ENCODE results near the gene RNF183.

RNF183 gene

DNA sequence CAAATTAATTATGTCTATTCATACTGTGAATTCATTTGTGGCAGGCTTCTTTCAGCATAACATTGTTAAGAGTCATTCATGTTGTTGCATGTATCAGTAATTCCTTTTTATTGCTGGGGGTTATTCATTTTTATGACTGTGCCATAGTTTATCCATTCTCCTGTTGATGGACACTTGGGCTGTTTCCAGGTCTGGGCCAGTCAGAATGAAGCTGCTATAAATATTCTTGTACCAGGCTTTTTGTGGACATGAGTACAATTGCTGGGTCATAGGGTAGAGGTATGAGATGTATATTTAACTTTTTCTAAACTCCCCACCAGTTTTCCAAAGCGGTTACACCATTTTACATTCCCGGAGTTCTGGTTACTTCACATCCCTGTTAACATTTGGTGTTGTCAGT, 14.1 kb downstream of the RNF183 start:
- H3K36me3 ChIP-seq (replicated peaks): peaks cover 84% of the 10 kb centered on the region
- no peak for DNase-seq
- in situ Hi-C loops (cut with HindIII; ENCODE audit: low pct_ligation_motif_present, low sequenced_read_pairs): no loop called here
- H3K4me3 ChIP-seq (ENCODE audit: low read depth, low read length): no peak overlapping the region
- no peaks in the 10 kb centered on the region for H3K27me3 ChIP-seq (replicated peaks)
- no peak overlapping the region for H3K27ac ChIP-seq
- TF ChIP-seq, protein P1, sequence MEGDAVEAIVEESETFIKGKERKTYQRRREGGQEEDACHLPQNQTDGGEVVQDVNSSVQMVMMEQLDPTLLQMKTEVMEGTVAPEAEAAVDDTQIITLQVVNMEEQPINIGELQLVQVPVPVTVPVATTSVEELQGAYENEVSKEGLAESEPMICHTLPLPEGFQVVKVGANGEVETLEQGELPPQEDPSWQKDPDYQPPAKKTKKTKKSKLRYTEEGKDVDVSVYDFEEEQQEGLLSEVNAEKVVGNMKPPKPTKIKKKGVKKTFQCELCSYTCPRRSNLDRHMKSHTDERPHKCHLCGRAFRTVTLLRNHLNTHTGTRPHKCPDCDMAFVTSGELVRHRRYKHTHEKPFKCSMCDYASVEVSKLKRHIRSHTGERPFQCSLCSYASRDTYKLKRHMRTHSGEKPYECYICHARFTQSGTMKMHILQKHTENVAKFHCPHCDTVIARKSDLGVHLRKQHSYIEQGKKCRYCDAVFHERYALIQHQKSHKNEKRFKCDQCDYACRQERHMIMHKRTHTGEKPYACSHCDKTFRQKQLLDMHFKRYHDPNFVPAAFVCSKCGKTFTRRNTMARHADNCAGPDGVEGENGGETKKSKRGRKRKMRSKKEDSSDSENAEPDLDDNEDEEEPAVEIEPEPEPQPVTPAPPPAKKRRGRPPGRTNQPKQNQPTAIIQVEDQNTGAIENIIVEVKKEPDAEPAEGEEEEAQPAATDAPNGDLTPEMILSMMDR (IDR thresholded peaks at IDR 0.05; ENCODE audit: low read depth, low read length, missing control alignments): no peak

DNA sequence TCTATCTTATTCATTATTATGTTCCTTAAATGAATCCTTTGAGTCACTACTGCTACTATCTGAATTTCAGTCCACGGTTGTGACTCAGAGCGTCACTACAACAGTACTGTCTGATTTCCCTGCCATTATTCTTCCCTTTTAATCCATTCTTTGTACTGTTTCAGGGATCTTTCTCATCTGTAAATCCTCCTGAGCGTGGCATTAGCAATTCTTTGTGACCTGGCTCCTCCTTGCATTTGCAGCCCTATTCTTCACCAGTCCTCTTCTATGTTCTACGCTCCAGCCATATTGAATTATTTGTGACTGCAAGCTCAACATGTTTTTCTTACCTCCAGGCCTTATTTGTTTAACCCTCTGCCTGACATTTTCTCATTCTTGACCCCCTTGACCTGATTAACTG, 21.8 kb downstream of the RNF183 start:
- DNase-seq: no peak
- Histone ChIP-seq H3K27me3 (replicated peaks) (no peaks in the 10 kb centered on the region), H3K27ac (no peak overlapping the region), H3K4me3 (ENCODE audit: low read depth, low read length) (no peak overlapping the region), H3K36me3 (replicated peaks) (peaks cover 65% of the 10 kb centered on the region)
- in situ Hi-C loops (cut with HindIII; ENCODE audit: low pct_ligation_motif_present, low sequenced_read_pairs): no loop called here
- TF ChIP-seq, protein P1 (IDR thresholded peaks at IDR 0.05; ENCODE audit: low read depth, low read length, missing control alignments): no peak

DNA sequence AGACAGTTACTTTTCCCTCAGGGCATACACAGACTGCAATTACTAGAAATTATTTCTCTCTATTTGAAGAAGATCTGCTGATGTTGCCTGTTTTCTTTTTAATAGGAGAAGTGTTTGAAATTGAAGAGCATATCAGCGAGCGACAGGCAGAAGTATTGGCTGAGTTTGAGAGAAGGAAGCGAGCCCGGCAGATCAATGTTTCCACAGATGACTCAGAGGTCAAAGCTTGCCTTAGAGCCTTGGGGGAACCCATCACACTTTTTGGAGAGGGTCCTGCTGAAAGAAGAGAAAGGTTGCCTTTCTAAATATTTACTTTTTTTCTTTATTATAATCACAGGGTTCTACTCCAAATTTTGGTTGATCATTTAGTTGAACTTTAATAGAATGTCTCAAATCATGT, 24.3 kb downstream of the RNF183 start:
- Histone ChIP-seq H3K27me3 (replicated peaks) (no peaks in the 10 kb centered on the region), H3K4me3 (ENCODE audit: low read depth, low read length) (no peak overlapping the region), H3K36me3 (replicated peaks) (peaks cover 46% of the 10 kb centered on the region), H3K27ac (no peak overlapping the region)
- TF ChIP-seq, protein P1 (IDR thresholded peaks at IDR 0.05; ENCODE audit: low read depth, low read length, missing control alignments): no peak
- DNase-seq: no peak
- in situ Hi-C loops (cut with HindIII; ENCODE audit: low pct_ligation_motif_present, low sequenced_read_pairs): no loop called here

DNA sequence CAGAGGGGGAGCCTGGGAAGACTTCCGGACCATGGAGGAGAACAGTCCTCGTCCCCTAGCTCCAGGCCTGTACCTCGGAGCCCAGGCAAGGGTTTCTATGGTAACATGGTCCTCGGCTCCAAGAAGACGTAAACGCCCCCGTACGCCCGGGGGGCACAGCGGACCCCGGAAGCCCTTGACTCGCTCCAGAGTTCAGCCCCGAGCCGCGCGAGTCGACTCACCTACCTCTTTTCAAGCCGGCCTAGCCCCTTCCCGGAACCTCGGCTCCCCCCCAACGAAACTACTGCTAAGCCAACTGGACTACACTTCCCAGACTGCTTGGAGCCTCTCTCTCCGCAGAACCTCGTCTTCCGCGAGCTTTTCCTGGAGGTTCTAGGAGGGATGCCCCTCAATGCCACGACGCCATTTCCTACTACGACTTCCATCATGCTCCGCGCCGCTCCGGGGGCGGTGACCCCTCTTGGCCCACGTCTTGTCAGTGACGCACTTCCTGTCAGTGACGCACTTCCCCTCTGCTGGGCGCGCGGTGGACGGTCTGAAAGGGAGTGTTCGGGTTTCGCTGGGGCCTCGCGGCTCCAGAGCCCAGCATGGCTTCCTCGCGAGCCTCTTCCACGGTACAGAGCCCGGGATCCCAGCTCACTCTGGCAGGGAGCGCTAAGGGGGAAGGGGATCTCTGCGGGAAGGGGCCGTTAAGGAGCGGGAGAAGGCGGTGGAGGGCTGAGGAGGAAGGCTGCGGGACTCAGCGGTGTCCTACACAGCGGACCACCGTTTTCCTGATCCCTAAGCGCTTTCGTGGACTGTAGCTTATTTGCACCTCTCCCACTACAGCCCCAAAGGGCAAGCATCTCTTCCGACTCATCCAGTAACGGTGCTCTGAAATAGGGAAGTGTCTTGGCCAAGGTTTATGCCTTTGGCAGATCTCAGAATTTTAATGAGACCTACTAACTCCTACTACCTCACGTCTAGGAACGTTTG, 27.7 kb downstream of the RNF183 start, which contains the start of the genes CDC26 and PRPF4:
Gene CDC26, minus strand, starts transcription at position 416 of the 975 bp plus-strand sequence. CDS start 3,065 bp downstream, outside the sequence.
Gene PRPF4, plus strand, starts transcription at position 502 of the 975 bp plus-strand sequence. Its CDS starts 86 bp downstream, at position 588.
- peak within 1 kb of the TSS; percentile 96 for H3K4me3 ChIP-seq (ENCODE audit: low read depth, low read length)
- peak; percentile 98 for DNase-seq
- peaks cover 43% of the 10 kb centered on the region for H3K36me3 ChIP-seq (replicated peaks)
- peak within 1 kb of the TSS; percentile 88 for H3K27ac ChIP-seq
- H3K27me3 ChIP-seq (replicated peaks): no peaks in the 10 kb centered on the region
- in situ Hi-C loops (cut with HindIII; ENCODE audit: low pct_ligation_motif_present, low sequenced_read_pairs): no loop called here
- TF ChIP-seq, protein P1 (IDR thresholded peaks at IDR 0.05; ENCODE audit: low read depth, low read length, missing control alignments): no peak

DNA sequence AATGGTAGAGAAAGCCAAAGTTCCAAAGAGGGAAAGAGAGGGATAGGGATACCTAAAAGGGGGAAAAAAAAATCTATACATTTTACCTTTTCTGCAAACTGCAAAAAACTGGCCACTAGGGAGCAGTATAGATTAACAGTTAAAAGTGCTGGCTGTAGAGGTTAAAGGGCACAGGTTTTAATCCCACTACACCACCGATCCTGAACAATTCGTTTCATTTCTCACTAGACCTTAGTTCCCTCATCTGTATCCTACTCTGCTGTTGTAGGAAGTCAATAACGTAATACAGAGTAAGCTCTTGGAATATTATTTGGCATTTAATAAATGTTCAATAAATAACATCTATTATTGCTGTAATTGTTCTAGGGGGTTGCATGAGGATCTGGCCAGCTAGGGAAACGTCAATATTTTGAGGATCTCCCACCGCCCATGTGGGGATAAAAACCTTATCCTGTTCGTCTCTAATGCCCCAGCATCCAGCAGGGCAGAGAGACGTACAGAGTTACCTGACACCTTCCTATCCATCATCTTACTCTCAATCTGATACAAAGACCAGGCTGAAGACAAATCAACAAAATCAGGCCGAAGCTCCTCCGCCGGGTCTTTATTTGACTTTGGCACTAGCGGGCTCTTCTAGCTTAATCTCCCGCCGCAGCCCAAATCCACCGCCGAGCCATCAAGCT, 28.6 kb downstream of the RNF183 start:
- TF ChIP-seq, protein P1 (IDR thresholded peaks at IDR 0.05; ENCODE audit: low read depth, low read length, missing control alignments): peak; percentile 60
- no peaks in the 10 kb centered on the region for H3K27me3 ChIP-seq (replicated peaks)
- DNase-seq: peak; percentile 28
- in situ Hi-C loops (cut with HindIII; ENCODE audit: low pct_ligation_motif_present, low sequenced_read_pairs): no loop called here
- peak overlapping the region; percentile 96 for H3K4me3 ChIP-seq (ENCODE audit: low read depth, low read length)
- H3K36me3 ChIP-seq (replicated peaks): peaks cover 41% of the 10 kb centered on the region
- H3K27ac ChIP-seq: peak overlapping the region; percentile 88
